ENCODE measurements around the gene WDR81.
"Not testable (repeated sequence)": the region's sequence is repeated elsewhere in the genome, so short reads cannot be mapped to it uniquely, and the experiment has no call there.

Gene WDR81

GRCh38 chr17:1769822-1770477 lies 45.4 kb downstream of the WDR81 start:
- Histone ChIP-seq H3K4me3 (ENCODE audit: low read length) (peak overlapping the region; percentile 44), H3K4me1 (ENCODE audit: low read length) (peaks cover 29% of the 10 kb centered on the region), H3K9ac (ENCODE audit: low read length) (peak overlapping the region; percentile 40; the same call in 1 of the 2 replicates)

GRCh38 chr17:1773000-1773695 lies 48.6 kb downstream of the WDR81 start:
- not testable (repeated sequence) for H4K20me1 ChIP-seq (ENCODE audit: insufficient read depth, low read length); H3K36me3 ChIP-seq (replicated peaks; ENCODE audit: low read depth, low read length); H3K27ac ChIP-seq (ENCODE audit: low read length); H2AFZ ChIP-seq (ENCODE audit: low read depth, low read length); H3K79me2 ChIP-seq (ENCODE audit: low read length); H3K4me2 ChIP-seq (ENCODE audit: low read length); H3K4me3 ChIP-seq (ENCODE audit: low read length); H3K9me3 ChIP-seq (ENCODE audit: insufficient read depth, low read length); H3K27me3 ChIP-seq (ENCODE audit: low read depth, low read length); H3K9ac ChIP-seq (ENCODE audit: low read length)
- H3K4me1 ChIP-seq (ENCODE audit: low read length): peaks cover 29% of the 10 kb centered on the region

More at GRCh38 chr17:1769822-1770477, 45.4 kb downstream of the WDR81 start:
- Histone ChIP-seq H4K20me1 (ENCODE audit: insufficient read depth, low read length) (no peaks in the 10 kb centered on the region), H3K79me2 (ENCODE audit: low read length) (no peaks in the 10 kb centered on the region), H3K36me3 (replicated peaks; ENCODE audit: low read depth, low read length) (no peaks in the 10 kb centered on the region), H3K27ac (ENCODE audit: low read length) (peak overlapping the region; percentile 13), H2AFZ (ENCODE audit: low read depth, low read length) (peak overlapping the region; percentile 77), H3K9me3 (ENCODE audit: insufficient read depth, low read length) (no peaks in the 10 kb centered on the region), H3K4me2 (ENCODE audit: low read length) (peak overlapping the region; percentile 69), H3K27me3 (ENCODE audit: low read depth, low read length) (no peaks in the 10 kb centered on the region)
- TF ChIP-seq EZH2phosphoT487 (IDR thresholded peaks at IDR 0.05; ENCODE audit: low read depth) (no peak), CTCF (IDR thresholded peaks at IDR 0.05; ENCODE audit: low read depth, low read length) (no peak)

- no peaks in the 10 kb centered on the region for H3K79me2 ChIP-seq (ENCODE audit: low read length)
- H2AFZ ChIP-seq (ENCODE audit: low read depth, low read length): no peak overlapping the region
- H4K20me1 ChIP-seq (ENCODE audit: insufficient read depth, low read length): no peaks in the 10 kb centered on the region
- TF ChIP-seq CTCF (IDR thresholded peaks at IDR 0.05; ENCODE audit: low read depth, low read length) (no peak), EZH2phosphoT487 (IDR thresholded peaks at IDR 0.05; ENCODE audit: low read depth) (no peak)
- H3K9me3 ChIP-seq (ENCODE audit: insufficient read depth, low read length): no peaks in the 10 kb centered on the region
- H3K27ac ChIP-seq (ENCODE audit: low read length): no peak overlapping the region
- no peaks in the 10 kb centered on the region for H3K36me3 ChIP-seq (replicated peaks; ENCODE audit: low read depth, low read length)
- H3K4me2 ChIP-seq (ENCODE audit: low read length): no peak overlapping the region
- H3K9ac ChIP-seq (ENCODE audit: low read length): no peak overlapping the region
- H3K27me3 ChIP-seq (ENCODE audit: low read depth, low read length): no peaks in the 10 kb centered on the region
- H3K4me3 ChIP-seq (ENCODE audit: low read length): no peak overlapping the region
- peaks cover 29% of the 10 kb centered on the region for H3K4me1 ChIP-seq (ENCODE audit: low read length)
Observed at GRCh38 chr17:1773696-1774181, 49.2 kb downstream of the WDR81 start.

GRCh38 chr17:1774390-1775176 lies 50.1 kb downstream of the WDR81 start:
- Histone ChIP-seq H4K20me1 (ENCODE audit: insufficient read depth, low read length) (no peaks in the 10 kb centered on the region), H3K4me1 (ENCODE audit: low read length) (peaks cover 25% of the 10 kb centered on the region), H3K9ac (ENCODE audit: low read length) (no peak overlapping the region), H2AFZ (ENCODE audit: low read depth, low read length) (no peak overlapping the region), H3K27ac (ENCODE audit: low read length) (no peak overlapping the region), H3K27me3 (ENCODE audit: low read depth, low read length) (no peaks in the 10 kb centered on the region), H3K4me3 (ENCODE audit: low read length) (no peak overlapping the region), H3K4me2 (ENCODE audit: low read length) (no peak overlapping the region), H3K36me3 (replicated peaks; ENCODE audit: low read depth, low read length) (peaks cover 3% of the 10 kb centered on the region), H3K9me3 (ENCODE audit: insufficient read depth, low read length) (no peaks in the 10 kb centered on the region), H3K79me2 (ENCODE audit: low read length) (no peaks in the 10 kb centered on the region)
- no peak for TF ChIP-seq CTCF (IDR thresholded peaks at IDR 0.05; ENCODE audit: low read depth, low read length)
- TF ChIP-seq EZH2phosphoT487 (IDR thresholded peaks at IDR 0.05; ENCODE audit: low read depth): no peak

Measured in OCI-LY3 (cell line).